Activated T-helper 1 cell treated with Interleukin-2 at 50 U/mL for 16 hours (primary cell): ENCODE data around the gene RTP5.

Source experiments
- DNase-seq: peaks from one replicate; pipeline ENCODE4 v3.0.0-alpha.2; 2020; ENCODE audit warnings: low read depth

RTP5 gene

DNA sequence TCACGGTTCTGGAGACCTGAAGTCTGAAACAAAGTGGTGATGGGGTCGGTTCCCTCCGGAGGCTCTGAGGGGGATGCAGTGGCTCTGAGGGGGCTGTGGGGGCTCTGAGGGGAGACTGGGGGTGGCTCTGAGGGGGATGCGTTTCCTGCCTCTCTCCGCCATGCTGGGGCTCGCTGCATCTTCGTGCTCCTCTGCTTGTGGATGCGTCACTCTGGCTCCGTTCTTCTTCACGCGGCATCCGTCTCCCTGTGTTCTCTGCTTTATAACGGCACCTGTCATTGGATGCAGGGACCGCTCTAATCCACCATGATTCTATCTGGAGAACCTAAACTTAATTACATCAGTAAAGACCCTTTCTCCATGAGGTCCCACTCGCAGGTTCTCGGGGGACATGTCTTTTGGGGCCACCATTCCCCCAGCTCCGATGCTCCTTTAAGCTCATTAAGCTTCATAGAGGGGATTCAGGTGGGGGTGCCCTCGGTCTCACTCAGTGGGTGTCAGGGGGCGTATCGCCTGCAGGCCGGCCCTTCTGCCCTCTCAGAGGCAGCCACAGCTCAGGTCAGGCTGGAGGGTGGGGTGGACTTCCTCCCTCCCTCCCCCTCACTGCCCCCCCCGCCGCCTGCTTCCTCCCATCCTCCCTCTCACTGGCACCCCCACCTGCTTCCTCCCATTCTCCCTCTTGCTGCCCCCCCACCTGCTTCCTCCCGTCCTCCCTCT lies 18.4 kb downstream of the RTP5 start:
- DNase-seq: no peak

DNA sequence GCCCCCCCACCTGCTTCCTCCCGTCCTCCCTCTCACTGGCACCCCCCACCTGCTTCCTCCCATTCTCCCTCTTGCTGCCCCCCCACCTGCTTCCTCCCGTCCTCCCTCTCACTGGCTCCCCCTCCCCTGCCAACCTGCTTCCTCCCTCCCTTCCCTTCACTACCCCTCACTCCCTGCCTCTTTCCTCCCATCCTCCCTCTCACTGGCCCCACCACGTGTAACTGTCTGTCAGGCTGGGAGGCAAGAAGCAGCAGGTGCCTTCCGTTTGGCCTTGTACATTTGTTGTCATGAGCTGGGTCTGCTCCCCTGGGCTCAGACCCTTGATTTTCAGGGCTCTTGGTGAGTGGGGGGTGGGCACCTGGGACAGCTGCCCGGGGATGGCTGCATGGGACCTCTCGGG lies 19.1 kb downstream of the RTP5 start:
- no peak for DNase-seq

DNA sequence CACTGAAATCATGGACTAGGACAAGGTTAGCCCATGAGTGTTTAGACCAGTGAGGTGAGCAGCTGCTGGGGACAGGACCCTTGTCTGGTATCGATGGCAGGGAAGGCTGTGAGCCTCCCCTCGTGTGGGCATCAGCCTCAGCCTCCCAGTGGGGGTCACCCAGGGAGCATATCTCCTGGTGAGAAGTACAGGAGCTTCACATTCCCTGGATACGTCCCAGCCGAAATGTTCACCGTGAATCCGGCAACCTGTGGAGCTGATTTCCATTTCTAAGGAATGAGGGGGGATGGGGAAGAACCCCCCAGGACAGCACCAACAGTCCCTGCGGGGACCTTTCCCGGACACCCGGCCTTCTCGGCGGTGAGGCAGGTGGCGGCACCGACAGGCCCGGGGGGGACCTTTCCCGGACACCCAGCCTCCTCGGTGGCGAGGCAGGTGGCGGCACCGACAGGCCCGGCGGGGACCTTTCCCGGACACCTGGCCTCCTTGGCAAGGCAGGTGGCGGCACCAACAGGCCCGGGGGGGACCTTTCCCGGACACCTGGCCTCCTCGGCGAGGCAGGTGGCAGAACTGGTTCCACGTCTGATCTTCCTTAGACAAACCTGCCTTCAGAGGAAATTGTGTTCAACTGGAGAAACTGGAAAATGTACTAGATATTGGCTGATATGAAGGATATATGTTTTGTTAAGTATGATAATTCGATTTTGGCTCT lies 21.2 kb downstream of the RTP5 start:
- DNase-seq: no peak

DNA sequence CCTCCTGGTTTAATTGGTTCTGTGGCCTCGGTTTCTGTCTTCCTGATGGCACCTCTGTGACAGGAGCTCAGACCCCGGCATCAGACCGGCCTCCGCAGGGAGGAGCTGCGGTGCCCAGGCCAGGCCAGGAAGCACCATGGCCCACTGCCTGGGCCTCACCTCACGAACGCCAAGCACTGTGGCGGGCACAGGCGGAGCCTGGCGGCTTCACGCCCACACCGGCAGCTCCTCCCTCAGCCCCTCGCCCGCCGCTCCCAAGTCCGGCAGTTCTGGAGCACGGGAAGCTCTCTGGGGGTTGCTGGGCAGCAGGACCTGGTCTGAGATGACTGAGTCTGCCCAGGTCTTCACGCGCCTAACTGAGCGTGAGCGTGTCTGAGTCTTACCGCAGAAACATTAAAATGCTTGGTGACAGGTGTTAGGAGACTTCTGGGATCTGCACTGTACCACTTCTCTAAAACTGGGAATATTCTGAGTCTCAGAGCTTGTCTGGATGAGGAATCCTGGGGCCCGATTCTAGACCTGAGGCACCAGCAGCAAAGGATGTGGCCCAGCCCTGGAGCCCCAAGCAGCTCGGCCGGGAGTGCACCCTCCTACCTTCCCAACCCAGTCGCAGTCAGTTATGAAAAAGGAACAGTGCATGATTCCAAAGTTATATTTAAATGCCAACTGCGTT lies 21.9 kb downstream of the RTP5 start:
- DNase-seq: no peak

DNA sequence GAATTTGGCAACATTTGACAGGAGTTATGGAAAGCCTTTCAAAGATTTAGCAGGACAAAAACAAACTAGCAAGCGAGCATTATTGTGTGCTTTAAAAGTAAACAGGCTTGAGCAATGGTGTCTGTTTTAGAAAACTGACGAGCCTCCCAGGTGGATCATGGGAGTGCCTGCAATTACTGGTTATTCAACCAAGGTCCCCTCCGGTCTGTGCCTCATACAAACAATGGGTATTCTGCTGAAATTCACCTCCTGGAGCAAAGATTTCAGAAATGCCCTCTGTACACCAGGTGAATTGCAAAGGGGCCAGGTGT lies 22.4 kb downstream of the RTP5 start:
- no peak for DNase-seq

DNA sequence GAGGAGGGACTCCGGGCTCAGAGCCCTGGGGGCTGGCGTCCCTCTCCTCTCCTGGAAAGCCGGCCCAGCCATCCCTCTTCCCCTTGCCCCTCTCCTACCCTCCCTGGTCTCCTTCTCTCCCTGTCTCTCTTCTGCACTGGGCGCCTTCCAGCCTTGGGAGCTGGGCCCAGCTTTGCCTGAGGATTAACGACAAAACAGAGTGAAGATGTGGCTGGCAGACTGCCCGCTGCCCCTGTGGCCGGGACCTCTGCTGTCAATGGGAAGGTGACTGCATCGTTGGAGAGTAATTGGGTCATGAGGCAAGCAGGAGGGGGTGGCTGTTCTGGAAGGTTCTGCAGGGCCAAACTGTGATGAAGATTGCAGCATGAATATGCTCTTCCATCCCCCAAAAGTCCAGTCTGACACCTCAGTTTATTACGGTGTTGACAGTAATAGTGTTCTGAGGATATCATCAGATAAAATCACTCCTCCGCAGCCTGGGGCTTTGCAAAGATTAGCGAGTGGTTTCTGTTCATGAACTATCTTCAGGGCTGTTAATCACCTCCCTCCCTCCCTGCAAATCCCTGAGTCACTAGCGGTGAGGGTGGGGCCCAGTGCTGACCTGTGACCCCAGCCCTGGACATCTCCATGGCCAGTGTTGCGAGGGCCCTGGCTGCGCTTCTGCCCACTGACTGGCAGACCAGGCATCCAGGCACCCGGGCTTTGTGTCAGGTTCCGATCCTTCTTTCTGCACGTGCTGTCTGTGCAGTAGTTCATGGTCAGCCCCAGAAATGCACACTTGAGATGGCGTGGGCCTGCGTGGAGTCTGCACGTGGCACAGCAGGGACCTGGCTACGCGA lies 23.0 kb downstream of the RTP5 start:
- DNase-seq: no peak

DNA sequence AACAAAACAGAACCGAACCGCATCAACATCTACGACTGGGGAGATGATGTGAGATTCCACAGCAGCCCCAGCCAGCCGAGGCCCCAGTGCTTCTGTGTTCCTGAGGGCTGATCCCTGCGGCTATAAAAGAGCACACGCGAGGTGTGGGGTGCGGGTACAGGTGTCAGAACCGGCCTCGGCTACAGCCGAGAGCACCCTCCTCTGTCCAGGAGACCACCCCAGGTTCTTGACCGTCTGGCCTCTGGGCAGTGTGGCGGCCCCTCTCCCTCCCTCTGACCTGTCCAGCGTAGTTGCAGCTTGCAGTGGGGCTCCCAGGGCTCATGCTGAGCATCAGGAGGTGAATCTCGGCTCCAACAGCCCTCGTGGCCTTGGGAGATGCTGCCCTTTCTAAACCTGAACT lies 23.7 kb downstream of the RTP5 start:
- DNase-seq: no peak

DNA sequence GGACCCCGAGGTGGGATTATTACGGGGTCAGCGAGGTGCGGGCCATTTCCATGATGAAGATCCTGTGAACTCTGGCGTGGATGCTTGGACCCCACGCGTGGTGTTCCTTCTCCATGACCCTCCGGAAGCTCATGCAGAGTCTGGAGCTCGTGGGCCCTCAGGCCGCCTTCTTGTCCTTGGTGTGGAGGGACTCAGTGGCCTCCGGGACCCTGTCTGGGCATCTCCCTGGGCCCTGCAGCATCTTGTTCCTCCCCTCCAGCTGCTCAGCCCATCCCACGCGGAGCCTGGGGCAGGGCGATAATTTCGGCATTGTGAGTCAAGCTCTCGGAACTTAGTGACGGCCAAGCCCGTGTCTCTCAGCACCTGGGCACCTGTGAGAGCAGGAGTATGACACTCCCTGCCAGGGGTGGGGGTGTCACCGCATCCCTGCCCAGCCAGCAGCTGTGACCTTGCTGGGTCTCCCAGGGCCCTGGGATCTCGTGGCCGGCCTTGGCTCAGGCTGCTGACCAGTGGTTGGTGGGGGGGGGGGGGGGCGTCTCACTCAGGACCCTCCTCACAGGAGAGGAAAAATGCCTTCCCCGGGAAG lies 24.6 kb downstream of the RTP5 start:
- DNase-seq: no peak

DNA sequence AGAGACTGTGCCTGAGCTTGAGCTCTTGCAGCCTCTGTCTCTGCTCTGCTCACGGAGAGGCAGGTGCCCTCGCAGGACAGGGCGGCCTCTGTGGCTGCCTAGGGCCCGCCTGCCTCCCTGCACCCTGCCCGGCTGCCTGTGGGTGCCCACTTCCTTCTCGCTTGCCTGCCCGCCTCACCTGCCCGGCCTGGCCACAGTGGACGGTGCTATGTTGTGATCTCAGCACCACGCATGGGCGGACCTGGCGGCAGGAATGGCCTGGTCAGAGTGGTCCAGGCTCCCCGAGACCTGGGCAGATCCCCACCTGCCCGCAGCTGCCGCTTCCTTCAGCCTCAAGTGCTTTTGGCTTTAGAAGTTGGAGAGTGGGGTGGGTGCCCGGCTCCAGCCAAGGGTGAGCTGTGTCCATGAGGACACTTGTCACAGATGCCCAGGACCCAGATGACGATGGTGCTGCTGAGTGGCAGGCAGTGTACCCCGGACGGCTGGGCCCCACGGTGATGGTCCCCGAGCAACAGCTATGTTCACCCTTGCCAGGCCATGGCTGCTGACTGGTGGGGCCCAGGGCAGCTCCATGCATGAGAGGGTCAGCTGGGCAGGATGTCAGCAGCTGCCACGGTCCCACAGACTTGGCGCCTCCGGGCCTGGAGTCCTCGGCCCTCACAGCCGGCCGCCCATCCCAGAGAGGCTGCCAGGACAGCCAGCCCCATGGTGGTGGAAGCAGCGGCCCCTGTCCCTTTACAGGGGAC lies 25.3 kb downstream of the RTP5 start:
- DNase-seq: no peak

DNA sequence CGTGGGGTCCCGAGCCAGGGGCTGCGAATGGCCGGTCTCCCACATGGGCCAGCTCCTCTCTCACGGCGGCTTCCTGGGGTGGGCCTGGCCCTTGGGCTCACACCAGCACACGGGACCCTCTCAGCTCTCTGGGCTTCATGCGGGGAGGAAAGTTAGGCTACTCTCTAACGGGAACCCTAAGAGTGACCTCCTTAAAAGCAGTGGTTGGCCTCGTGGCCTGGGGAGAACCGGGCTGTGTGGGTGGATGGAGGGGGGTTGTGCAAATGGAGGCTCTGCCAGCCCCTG lies 25.8 kb downstream of the RTP5 start:
- no peak for DNase-seq

DNA sequence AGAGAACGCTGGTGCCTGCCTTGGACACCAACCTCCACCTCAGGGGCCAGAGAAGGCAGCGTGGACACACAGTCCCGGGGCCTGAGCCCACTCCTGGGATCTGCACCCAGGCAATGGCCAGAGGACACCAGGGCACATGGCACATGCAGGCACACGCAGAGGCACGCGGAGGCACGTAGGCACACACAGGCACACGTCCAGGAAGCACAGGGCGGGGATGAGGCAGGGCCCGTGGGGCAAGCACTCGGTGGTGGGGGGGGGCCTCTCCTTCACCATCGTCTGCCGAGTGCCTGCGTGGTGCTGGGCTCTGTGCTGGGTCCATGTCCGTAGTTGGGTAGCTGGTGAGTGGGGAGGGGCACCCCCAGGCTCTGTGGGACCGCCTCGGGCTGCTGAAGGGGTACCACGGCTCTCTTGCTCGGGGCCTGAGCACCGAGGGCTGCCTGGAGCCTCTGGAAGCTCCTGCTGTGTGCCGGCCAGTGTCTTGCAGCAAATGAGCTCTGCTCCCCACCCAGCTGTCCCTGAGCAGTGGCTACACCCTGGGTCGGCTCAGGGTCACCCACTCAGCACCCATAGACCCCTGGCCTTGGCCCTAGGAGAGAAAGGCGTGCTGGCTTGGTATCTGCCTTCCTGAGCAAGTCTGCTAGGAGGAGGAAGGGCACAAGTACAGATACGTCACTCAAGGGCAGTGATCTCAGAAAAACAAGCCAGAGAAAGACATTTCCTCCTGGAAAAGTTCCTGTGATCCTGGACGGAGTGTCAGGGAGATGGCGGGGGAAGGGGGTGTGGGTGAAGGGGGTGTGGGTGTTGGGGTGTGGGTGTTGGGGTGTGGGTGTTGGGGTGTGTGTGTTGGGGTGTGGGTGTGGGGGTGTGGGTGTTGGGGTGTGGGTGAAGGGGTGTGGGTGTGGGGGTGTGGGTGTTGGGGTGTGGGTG lies 26.4 kb downstream of the RTP5 start:
- DNase-seq: no peak

DNA sequence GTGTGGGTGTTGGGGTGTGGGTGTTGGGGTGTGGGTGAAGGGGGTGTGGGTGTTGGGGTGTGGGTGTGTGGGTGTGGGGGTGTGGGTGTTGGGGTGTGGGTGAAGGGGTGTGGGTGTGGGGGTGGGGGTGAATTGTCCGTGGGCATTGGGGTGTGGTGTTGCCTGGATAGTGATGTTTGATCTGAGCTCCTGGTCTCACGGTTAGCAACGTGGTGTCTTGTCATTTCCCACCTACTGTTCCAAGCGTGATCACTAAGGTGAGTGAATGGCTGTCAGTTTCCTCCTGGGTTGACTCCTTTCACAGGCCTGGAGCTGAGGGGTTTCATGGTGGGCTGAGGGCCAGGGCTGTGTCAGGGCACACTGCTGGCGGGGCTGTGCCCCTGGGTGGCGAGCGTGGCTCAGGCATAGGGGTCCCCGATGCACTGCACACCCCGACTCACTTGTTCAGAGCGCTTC lies 27.2 kb downstream of the RTP5 start:
- no peak for DNase-seq

DNA sequence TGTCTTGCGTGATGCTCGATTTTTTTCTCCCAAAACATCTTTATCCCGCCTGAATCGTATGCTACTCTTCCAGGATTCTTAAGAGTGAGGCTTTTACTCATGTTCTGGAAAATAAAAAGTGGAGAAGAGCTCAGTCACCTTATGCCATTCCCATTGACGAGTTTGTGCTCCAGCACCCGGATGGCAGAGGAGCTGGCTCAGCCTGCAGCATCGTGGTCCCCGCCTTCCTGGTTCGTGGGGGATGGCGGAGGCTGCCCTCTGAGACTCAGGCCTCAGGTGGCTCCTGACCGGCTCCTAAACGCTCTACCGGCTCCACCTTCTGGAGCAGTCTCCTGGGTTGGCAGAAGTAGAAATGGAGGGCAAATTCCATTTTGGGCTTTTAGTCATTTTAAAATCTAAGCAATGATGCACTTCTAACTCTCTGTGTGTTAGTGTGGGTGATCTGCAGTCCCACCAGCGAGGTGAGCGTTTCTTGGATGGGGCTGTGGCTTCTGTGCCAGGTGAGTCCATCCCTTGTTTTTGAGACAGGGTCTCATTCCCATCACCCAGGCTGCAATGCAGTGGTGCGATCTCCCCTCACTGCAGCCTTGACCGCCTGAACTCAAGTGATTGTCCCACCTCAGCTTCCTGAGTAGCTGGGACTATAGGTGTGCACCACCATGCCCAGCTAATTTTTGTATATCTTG lies 27.8 kb downstream of the RTP5 start:
- no peak for DNase-seq

DNA sequence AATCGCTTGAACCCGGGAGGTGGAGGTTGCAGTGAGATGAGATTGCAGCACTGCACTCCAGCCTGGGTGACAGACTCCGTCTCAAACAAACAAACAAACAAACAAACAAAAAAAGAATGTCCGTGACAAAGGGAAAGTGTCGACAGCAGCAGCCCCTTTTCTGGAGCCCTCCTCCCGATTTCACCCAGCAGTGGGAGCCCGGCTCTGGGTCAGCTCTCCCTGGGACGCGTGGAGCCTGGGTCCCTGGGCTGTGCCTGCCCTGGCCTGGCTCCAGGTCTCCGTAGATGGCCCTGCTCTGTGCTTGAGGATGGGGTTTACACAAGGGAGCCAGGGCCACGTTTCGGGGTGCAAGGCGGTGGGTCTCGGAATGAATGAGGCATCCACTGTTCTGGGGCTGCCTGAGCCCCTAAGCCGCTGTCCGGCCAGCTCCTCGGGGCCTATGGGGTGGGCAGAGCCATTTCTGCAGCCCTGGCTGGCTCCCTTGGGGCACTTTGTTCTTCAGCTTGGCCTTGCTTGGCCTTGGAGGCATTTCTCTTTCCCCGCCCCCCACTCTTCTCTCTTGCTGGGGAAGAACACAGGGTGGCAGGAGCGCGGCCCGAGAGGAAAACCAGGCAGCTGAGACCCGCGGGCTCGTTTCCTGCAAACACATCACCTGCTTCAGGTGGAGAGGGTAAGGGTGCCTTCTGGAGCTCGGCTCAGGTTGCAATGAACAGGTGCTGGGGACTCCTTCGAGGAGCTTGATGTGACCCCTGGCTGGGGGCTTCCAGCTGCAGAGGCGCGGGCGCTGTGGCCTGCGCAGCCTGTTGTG lies 29.1 kb downstream of the RTP5 start:
- DNase-seq: no peak

DNA sequence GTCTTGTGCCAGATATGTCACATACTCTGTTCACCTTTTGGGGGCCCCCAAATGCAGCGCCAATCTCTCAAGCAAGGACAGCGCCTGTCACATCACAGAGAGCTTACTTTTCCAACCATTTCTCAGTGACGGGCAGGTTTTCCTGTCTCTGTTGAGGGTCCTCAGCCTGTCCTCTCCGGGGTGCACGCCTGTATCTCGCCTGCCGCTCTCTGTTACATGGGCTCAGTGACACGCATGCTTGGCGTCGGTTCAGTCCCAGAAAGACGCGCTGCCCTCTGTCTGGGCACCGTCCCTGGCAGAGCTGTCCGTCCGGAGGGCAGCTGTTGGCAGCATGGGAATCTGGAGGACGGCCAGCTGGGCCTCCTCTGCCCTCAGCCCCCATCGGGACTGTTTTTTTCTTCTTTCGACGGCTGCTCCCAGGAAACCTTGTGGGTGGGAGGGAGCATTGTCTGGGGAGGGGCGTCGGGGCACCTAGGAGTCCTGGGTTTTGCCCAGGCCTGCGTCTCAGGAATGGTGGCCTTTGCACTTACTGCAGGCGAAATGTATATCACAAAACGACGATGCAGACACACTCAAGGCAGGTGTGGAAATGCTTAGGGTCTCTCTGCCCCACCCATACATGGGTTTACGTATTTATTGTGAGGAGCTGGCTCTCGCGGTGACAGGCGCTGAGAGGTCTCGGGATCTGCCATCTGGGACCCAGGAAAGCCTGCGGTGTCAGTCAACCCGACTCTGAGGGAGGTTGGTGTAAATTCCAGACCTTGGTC lies 30.9 kb downstream of the RTP5 start:
- no peak for DNase-seq

DNA sequence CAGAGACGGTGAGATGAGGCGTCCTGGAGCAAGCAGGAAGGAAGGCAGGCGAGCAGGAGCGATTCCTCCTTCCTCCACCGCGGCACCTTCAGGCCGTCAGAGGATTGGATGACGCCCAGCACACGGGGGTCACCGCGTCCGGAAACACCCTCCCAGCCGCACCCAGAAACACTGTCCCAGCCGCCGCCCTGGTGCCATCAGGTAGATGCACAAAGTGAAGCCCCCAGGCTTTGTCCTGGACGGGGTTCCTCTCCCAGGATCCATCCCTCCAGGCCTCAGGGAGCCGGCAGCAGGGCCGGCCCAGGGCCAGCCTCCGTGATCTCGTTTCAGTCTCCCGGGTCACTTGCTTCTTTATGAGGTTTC lies 31.5 kb downstream of the RTP5 start:
- DNase-seq: no peak

DNA sequence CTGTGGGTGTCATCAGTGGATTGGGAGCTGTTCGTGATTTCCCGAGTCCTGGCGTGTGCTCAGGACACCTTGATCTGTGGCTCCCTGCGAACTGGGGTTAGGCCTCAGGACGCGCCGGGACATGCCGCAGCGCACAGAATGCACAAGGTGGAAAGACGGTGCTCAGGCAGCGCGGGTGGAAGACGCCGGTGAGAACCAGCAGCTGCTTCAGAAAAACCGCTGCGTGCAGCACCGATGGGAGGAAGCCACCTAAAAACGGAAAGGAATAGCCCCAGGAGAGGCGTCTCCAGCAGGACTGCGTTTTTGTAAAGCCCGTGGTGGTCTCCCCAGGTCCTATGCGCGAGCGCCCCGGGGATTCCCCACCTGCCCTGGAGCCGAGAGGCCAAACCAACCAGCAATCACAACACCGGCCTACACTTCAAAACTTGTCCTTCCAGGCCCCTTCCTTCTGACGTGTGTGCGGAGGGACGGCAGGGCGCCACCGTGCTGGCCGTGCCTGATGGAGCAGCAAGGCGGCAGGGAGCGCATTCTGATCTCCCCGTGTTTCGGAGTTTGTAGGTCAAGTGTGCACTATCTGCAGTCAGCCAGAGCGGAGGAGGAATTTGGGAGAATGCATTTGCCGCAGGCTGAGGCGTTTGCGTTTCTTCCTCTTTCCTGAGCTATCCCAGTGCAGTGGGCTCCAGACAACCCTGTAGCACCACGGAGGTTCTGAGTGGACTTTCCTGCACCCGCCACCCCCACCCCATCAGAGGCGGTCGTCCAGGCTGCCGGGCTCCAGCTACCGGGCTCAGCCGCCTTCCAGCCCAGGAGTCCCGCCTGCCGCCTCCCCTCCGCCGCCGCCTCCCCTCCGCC lies 32.2 kb downstream of the RTP5 start:
- DNase-seq: no peak
